Measurements from ENCODE around the gene NLRP7.
"Not testable (repeated sequence)": the region's sequence is repeated elsewhere in the genome, so short reads cannot be mapped to it uniquely, and the experiment has no call there.

DNA sequence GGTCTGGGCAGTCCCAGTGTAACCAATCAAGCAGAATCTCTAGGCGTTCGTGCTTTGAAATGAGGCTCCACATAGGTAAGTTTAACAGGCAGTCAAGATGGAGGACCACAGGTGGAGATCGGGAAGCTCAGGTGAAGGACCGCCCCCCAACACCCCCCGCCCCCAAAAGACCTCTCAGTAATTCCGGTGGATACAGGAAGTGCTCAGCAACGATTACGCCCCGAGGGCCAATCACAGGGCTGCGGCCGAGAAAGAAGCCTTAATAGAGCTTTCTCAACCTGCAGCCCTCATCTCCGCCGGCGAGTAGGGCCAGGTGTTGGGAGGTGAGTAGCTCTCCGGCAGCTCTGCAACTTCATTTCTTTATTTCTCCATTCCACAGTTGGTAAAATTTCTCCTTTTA, 17.7 kb upstream of the NLRP7 start:
- TF ChIP-seq, protein P1, sequence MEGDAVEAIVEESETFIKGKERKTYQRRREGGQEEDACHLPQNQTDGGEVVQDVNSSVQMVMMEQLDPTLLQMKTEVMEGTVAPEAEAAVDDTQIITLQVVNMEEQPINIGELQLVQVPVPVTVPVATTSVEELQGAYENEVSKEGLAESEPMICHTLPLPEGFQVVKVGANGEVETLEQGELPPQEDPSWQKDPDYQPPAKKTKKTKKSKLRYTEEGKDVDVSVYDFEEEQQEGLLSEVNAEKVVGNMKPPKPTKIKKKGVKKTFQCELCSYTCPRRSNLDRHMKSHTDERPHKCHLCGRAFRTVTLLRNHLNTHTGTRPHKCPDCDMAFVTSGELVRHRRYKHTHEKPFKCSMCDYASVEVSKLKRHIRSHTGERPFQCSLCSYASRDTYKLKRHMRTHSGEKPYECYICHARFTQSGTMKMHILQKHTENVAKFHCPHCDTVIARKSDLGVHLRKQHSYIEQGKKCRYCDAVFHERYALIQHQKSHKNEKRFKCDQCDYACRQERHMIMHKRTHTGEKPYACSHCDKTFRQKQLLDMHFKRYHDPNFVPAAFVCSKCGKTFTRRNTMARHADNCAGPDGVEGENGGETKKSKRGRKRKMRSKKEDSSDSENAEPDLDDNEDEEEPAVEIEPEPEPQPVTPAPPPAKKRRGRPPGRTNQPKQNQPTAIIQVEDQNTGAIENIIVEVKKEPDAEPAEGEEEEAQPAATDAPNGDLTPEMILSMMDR (IDR thresholded peaks at IDR 0.05; ENCODE audit: insufficient read depth, low read length, poor library complexity, severe bottlenecking), result not testable (repeated sequence)
- not testable (repeated sequence) for TF ChIP-seq EZH2phosphoT487 (conservative IDR thresholded peaks at IDR 0.05; ENCODE audit: low read length)
